Activated CD4-positive, alpha-beta T cell treated with anti-CD3 and anti-CD28 coated beads, Interleukin-2, amount 50 U/mL, for 16 hours (primary cell): Measurements from ENCODE around the gene PGA5.
"Not testable (repeated sequence)": the region's sequence is repeated elsewhere in the genome, so short reads cannot be mapped to it uniquely, and the experiment has no call there.

Experiments used
- DNase-seq: peaks from one replicate; pipeline ENCODE4 v3.0.0-alpha.2; 2020

Gene PGA5

GRCh38 chr11:61240875-61241274 lies at the start of gene PGA5:
TSS of gene PGA5 (plus strand) at chr11:61241175. CDS start at chr11:61241227, 52 bp downstream.
- DNase-seq, result not testable (repeated sequence)

GRCh38 chr11:61193596-61193995 lies 47.4 kb upstream of the PGA5 start:
- DNase-seq, result no peak

- DNase-seq, result no peak
Measured at GRCh38 chr11:61194169-61194671, 46.8 kb upstream of the PGA5 start.

GRCh38 chr11:61194981-61195695 lies 45.8 kb upstream of the PGA5 start:
- no peak for DNase-seq

GRCh38 chr11:61195719-61196118 lies 45.3 kb upstream of the PGA5 start:
- no peak for DNase-seq

GRCh38 chr11:61198361-61198760 lies 42.6 kb upstream of the PGA5 start:
- no peak for DNase-seq

- DNase-seq, result no peak
Measured at GRCh38 chr11:61198948-61199523, 41.9 kb upstream of the PGA5 start.

- DNase-seq, result peak; percentile 16
Measured at GRCh38 chr11:61201476-61201875, 39.5 kb upstream of the PGA5 start.

GRCh38 chr11:61202950-61203746 lies 37.8 kb upstream of the PGA5 start, which contains the start of gene PGA3:
TSS of gene PGA3 (plus strand) at chr11:61203515. CDS start at chr11:61203565, 50 bp downstream.
- not testable (repeated sequence) for DNase-seq

GRCh38 chr11:61203873-61204272 lies 37.1 kb upstream of the PGA5 start:
- DNase-seq, result not testable (repeated sequence)

GRCh38 chr11:61204502-61205059 lies 36.4 kb upstream of the PGA5 start:
- not testable (repeated sequence) for DNase-seq

GRCh38 chr11:61207636-61208310 lies 33.2 kb upstream of the PGA5 start:
- DNase-seq, result not testable (repeated sequence)

GRCh38 chr11:61210629-61211028 lies 30.3 kb upstream of the PGA5 start:
- not testable (repeated sequence) for DNase-seq

- not testable (repeated sequence) for DNase-seq
Measured at GRCh38 chr11:61211327-61211952, 29.5 kb upstream of the PGA5 start.

GRCh38 chr11:61212202-61212601 lies 28.8 kb upstream of the PGA5 start:
- not testable (repeated sequence) for DNase-seq

- DNase-seq, result not testable (repeated sequence)
Measured at GRCh38 chr11:61213711-61214324, 27.2 kb upstream of the PGA5 start.

- not testable (repeated sequence) for DNase-seq
Measured at GRCh38 chr11:61218306-61218705, 22.7 kb upstream of the PGA5 start.

GRCh38 chr11:61219016-61219415 lies 22.0 kb upstream of the PGA5 start:
- DNase-seq, result not testable (repeated sequence)

GRCh38 chr11:61222047-61222446 lies 18.9 kb upstream of the PGA5 start, which contains the start of gene PGA4:
TSS of gene PGA4 (plus strand) at chr11:61222347. CDS start at chr11:61222401, 54 bp downstream.
- DNase-seq, result not testable (repeated sequence)

- DNase-seq, result not testable (repeated sequence)
Measured at GRCh38 chr11:61222692-61223091, 18.3 kb upstream of the PGA5 start.

- not testable (repeated sequence) for DNase-seq
Measured at GRCh38 chr11:61226457-61227137, 14.4 kb upstream of the PGA5 start.
